ENCODE data around the gene MYBPC2. TPM values are rescaled to one million over a fixed set of nuclear protein-coding genes. Genes with fewer than 3 reads are reported as not detected.

Gene MYBPC2
- total RNA-seq, 1 donor from 2014 or later: not detected

GRCh38 chr19:50447750-50448149, 15.1 kb downstream of the MYBPC2 start:
- ATAC-seq: no peak
- DNase-seq (ENCODE audit: low spot score): no peak

GRCh38 chr19:50449236-50449899, 16.7 kb downstream of the MYBPC2 start:
- DNase-seq (ENCODE audit: low spot score) (no peak), ATAC-seq (no peak)

More at GRCh38 chr19:50447750-50448149, 15.1 kb downstream of the MYBPC2 start:
- intact Hi-C loops (cut with DNase I): no loop called here

GRCh38 chr19:50450369-50451222, 17.9 kb downstream of the MYBPC2 start:
- DNase-seq (ENCODE audit: low spot score) (no peak), ATAC-seq (no peak)
- intact Hi-C loops (cut with DNase I): no loop called here

More at GRCh38 chr19:50449236-50449899, 16.7 kb downstream of the MYBPC2 start:
- intact Hi-C loops (cut with DNase I): no loop called here

GRCh38 chr19:50451223-50451534, 18.5 kb downstream of the MYBPC2 start:
- intact Hi-C loops (cut with DNase I): no loop called here

GRCh38 chr19:50453243-50453642, 20.6 kb downstream of the MYBPC2 start:
- ATAC-seq: no peak
- intact Hi-C loops (cut with DNase I): no loop called here
- no peak for DNase-seq (ENCODE audit: low spot score)

More at GRCh38 chr19:50451223-50451534, 18.5 kb downstream of the MYBPC2 start:
- DNase-seq (ENCODE audit: low spot score): no peak
- no peak for ATAC-seq

GRCh38 chr19:50455992-50456391, 23.3 kb downstream of the MYBPC2 start:
- no peak for DNase-seq (ENCODE audit: low spot score)
- intact Hi-C loops (cut with DNase I): no loop called here

DNA sequence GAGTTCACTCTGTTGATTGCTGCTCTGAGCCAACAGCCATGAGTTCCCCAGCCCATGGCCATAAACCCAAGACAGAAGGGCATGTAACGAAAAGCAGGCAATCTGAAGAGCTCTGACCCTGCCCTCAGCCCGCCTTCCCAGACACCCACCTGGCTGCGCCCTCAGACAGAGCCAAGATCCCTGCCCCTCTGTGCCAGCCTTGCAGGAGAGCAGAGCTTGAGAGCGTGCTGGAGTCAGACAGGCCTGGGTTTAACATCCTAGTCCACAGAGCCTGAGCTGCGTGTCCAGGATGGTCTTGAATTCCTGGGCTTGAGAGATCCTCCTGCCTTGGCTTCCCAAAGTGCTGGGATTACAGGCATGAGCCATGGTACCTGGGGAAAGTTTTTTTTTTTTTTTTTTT, 24.6 kb downstream of the MYBPC2 start:
- no peak for ATAC-seq
- no peak for DNase-seq (ENCODE audit: low spot score)
- intact Hi-C loops (cut with DNase I): no loop called here

More at GRCh38 chr19:50455992-50456391, 23.3 kb downstream of the MYBPC2 start:
- no peak for ATAC-seq

DNA sequence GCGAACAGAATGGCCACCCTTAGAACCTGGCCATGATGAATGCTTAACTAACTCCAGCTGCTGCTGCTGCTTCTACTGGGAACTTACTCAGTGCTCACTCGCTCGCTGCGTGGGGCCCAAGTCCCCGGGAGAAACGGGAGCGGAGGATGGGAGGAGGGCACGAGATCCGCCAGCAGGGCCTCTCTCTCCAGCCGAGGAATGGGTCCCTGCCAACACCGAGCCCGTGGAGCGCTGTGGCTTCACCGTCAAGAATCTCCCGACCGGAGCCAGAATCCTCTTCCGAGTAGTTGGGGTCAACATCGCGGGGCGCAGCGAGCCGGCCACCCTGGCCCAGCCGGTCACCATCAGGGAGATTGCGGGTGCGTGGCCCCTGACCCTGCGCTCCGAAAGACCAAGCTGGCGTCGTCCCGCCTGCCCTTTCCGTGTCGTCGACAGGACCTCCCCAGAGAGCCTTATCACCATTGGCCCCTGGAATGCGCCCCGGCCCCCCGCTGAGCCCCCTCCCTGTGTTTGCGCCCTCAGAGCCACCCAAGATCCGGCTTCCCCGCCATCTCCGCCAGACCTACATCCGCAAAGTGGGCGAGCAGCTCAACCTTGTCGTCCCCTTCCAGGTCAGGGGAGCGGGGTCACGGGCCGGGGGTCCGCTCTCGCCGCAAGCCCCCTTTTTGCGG, 25.8 kb downstream of the MYBPC2 start:
- intact Hi-C loops (cut with DNase I): no loop called here
- ATAC-seq (no peak), DNase-seq (ENCODE audit: low spot score) (no peak)

DNA sequence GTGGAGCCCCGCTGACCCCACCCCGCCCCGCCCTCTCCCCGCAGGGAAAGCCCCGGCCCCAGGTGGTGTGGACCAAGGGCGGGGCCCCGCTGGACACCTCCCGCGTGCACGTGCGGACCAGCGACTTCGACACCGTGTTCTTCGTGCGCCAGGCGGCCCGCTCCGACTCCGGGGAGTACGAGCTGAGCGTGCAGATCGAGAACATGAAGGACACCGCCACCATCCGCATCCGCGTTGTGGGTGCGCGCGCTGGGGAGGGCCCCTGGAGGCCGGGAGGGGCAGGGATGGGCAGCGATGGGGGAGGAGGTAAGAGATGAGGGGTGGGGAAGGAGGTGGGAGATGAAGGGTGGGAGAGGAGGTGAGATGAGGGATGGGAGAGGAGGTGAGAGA, 26.4 kb downstream of the MYBPC2 start:
- no peak for DNase-seq (ENCODE audit: low spot score)
- no peak for ATAC-seq
- intact Hi-C loops (cut with DNase I): no loop called here

GRCh38 chr19:50459638-50460037, 26.9 kb downstream of the MYBPC2 start:
- ATAC-seq: no peak

GRCh38 chr19:50460161-50460765, 27.6 kb downstream of the MYBPC2 start:
- no peak for DNase-seq (ENCODE audit: low spot score)
- ATAC-seq: no peak
- intact Hi-C loops (cut with DNase I): loop anchor here (5.0 kb wide), 1 partner anchor 93 kb away; the partner anchor contains the start of gene NAPSA

More at GRCh38 chr19:50459638-50460037, 26.9 kb downstream of the MYBPC2 start:
- DNase-seq (ENCODE audit: low spot score): no peak
- intact Hi-C loops (cut with DNase I): loop anchor here (5.0 kb wide), 1 partner anchor 92 kb away; the partner anchor contains the start of gene NAPSA

DNA sequence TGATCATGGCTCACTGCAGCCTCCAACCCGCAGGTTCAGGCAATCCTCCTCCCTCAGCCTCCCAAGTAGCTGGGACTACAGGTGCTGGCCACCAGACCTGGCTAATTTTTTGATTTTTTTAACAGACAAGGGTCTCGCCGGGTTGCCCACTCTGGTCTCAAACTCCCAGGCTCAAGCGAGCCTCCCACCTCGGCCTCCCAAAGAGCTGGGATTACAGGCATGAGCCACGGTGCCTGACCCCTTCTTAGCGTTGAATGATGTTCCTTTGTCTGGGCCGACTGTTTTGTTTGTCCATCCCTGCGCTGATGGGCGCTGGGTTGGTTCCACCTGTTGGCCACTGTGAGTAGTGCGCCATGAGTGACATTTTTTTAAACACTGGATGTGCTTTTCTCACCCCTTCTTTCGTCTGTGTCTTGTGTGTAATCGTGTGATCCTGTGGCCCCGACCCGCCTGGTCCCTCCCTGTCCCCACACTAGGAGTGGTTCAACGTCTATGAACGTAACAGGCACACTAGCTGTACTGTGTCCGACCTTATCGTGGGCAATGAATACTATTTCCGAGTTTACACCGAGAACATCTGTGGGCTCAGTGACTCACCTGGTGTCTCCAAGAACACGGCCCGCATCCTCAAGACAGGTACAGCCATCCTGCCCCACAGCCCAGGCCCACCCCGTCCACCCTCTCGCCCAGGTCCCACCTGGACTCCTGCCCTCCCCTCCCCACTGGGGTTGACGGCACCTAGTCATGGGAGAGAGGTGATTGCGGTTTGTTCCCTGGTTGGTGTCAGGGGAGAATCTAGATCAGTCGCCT, 28.6 kb downstream of the MYBPC2 start:
- DNase-seq (ENCODE audit: low spot score): peak; percentile 77
- ATAC-seq: peak; percentile 80
- intact Hi-C loops (cut with DNase I): loop anchor here (5.0 kb wide), 1 partner anchor 94 kb away; the partner anchor contains the start of gene NAPSA

- no peak for DNase-seq (ENCODE audit: low spot score)
- no peak for ATAC-seq
- intact Hi-C loops (cut with DNase I): loop anchor here (5.0 kb wide), 1 partner anchor 96 kb away; the partner anchor contains the start of gene NAPSA
Observed at GRCh38 chr19:50462970-50463369, 30.3 kb downstream of the MYBPC2 start.

DNA sequence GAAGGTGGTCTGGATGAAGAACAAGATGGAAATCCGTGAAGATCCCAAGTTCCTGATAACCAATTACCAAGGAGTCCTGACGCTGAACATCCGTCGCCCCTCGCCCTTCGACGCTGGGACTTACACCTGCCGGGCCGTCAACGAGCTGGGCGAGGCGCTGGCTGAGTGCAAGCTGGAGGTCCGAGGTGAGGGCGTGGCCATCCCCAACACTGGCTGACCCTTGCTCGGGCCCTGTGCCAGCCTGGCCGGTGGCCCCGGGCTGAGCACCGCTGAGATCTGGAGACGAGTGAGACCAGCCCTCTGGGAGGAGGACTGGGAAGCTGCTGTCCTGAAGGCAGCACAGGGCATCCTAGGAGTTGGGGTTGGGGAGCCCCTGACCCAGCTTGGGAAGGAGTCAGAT, 31.7 kb downstream of the MYBPC2 start:
- ATAC-seq: no peak
- no peak for DNase-seq (ENCODE audit: low spot score)
- intact Hi-C loops (cut with DNase I): loop anchor here (5.0 kb wide), 1 partner anchor 97 kb away; the partner anchor contains the start of gene NAPSA

DNA sequence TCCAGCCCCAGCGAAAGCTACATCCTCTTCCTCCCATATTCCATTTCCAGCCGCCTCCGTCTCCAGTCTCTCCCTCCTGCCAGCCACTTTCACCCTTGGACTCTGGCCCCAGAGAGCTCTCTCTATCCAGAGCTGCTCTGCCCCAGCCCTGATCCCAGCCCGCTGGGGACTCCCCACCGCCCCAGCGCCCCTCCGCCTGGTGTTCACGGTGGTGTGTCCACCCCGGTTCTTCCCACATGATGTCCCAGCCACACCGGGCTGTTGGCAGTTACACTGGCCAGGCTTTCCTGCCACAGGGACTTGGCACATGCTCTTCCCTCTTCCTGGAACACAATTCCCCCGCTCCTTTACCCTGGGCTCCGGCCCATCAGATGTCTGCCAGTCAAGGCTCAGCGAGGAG, 32.3 kb downstream of the MYBPC2 start:
- ATAC-seq: no peak
- intact Hi-C loops (cut with DNase I): loop anchor here (5.0 kb wide), 1 partner anchor 98 kb away; the partner anchor contains the start of gene NAPSA
- DNase-seq (ENCODE audit: low spot score): no peak

DNA sequence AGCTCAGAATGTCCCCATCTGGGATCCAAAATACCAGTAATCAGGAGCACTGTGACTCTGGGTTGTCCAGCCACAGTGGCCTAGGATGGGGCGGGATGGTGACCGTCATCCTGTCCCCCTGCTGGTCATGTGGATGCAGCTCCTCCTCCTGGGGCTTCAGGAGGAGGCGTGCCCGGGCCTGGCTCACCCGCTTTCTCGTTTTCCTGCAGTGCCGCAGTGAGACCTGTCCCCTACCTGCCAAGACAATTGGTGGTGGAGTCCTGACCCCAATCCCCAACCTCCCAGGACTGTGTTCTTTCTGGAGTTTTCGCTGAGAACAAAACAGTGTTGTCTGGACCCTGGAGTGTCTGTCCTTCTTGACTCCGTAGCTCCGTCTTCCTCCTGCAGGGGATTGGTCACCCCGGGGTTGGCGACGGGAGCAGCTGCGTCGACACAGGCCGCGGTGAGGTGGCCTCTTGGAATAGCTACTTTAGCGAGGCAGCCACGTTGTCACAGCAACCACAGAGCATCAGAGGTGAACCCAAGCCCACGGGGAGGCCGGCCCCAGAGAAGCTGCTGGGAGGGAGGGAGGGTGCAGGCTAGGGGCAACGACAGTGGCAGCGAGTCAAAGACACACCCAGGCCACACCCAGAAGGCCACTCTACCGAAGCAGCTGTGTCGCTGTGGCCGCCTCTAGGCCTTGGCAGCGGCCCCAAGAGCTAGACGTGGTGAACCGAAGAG, 33.5 kb downstream of the MYBPC2 start:
- no peak for DNase-seq (ENCODE audit: low spot score)
- ATAC-seq: no peak
- intact Hi-C loops (cut with DNase I): no loop called here

DNA sequence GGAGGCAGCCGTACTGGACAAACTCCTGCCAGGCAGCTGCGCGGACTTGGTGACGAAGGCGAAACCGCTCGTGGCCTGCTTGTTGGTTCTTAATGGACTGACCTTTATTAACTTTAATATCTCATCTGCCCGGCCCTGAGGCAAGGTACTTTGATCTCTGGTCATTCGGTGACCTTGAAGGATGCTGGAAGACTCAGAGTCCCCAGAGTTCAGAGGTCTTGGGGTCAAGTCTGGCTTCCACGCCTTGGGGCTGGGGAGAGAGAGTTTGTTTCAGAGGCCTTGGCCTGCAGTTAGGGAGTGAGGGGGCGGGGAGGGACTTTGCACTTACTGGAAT, 34.0 kb downstream of the MYBPC2 start:
- intact Hi-C loops (cut with DNase I): no loop called here
- DNase-seq (ENCODE audit: low spot score): no peak
- no peak for ATAC-seq

- intact Hi-C loops (cut with DNase I): no loop called here
- ATAC-seq: no peak
- DNase-seq (ENCODE audit: low spot score): no peak
Observed at GRCh38 chr19:50467566-50467965, 34.9 kb downstream of the MYBPC2 start.
